Measurements from ENCODE around the gene PDE4D.

Gene PDE4D

GRCh38 chr5:59449905-59450644 lies 443.5 kb downstream of the PDE4D start:
- Histone ChIP-seq H3K9me3 (ENCODE audit: severe bottlenecking) (no peaks in the 10 kb centered on the region), H3K27me3 (ENCODE audit: insufficient read depth, low read depth, severe bottlenecking) (no peaks in the 10 kb centered on the region), H3K4me3 (ENCODE audit: low read depth, low read length) (no peak overlapping the region), H3K36me3 (no peaks in the 10 kb centered on the region), H3K27ac (no peak overlapping the region)
- DNase-seq: no peak
- peak; percentile 47; the same call in 1 of the 2 replicates for TF ChIP-seq CTCF (IDR thresholded peaks at IDR 0.05; ENCODE audit: low read depth, low read length)

- no peaks in the 10 kb centered on the region for H3K27me3 ChIP-seq (ENCODE audit: insufficient read depth, low read depth, severe bottlenecking)
- H3K36me3 ChIP-seq: no peaks in the 10 kb centered on the region
- DNase-seq: no peak
- H3K27ac ChIP-seq: no peak overlapping the region
- H3K9me3 ChIP-seq (ENCODE audit: severe bottlenecking): no peaks in the 10 kb centered on the region
- no peak for TF ChIP-seq CTCF (IDR thresholded peaks at IDR 0.05; ENCODE audit: low read depth, low read length)
- no peak overlapping the region for H3K4me3 ChIP-seq (ENCODE audit: low read depth, low read length)
Observed at GRCh38 chr5:59446356-59446755, 447.2 kb downstream of the PDE4D start.

GRCh38 chr5:59445741-59446140 lies 447.8 kb downstream of the PDE4D start:
- H3K27ac ChIP-seq: no peak overlapping the region
- H3K36me3 ChIP-seq: no peaks in the 10 kb centered on the region
- no peak overlapping the region for H3K4me3 ChIP-seq (ENCODE audit: low read depth, low read length)
- DNase-seq: no peak
- no peaks in the 10 kb centered on the region for H3K9me3 ChIP-seq (ENCODE audit: severe bottlenecking)
- no peak for TF ChIP-seq CTCF (IDR thresholded peaks at IDR 0.05; ENCODE audit: low read depth, low read length)
- no peaks in the 10 kb centered on the region for H3K27me3 ChIP-seq (ENCODE audit: insufficient read depth, low read depth, severe bottlenecking)

GRCh38 chr5:59439303-59439702 lies 454.2 kb downstream of the PDE4D start:
- DNase-seq: no peak
- no peaks in the 10 kb centered on the region for H3K27me3 ChIP-seq (ENCODE audit: insufficient read depth, low read depth, severe bottlenecking)
- no peaks in the 10 kb centered on the region for H3K9me3 ChIP-seq (ENCODE audit: severe bottlenecking)
- H3K36me3 ChIP-seq: no peaks in the 10 kb centered on the region
- H3K4me3 ChIP-seq (ENCODE audit: low read depth, low read length): no peak overlapping the region
- no peak for TF ChIP-seq CTCF (IDR thresholded peaks at IDR 0.05; ENCODE audit: low read depth, low read length)
- no peak overlapping the region for H3K27ac ChIP-seq

GRCh38 chr5:59437176-59437575 lies 456.4 kb downstream of the PDE4D start:
- no peak for DNase-seq
- H3K36me3 ChIP-seq: no peaks in the 10 kb centered on the region
- H3K4me3 ChIP-seq (ENCODE audit: low read depth, low read length): no peak overlapping the region
- TF ChIP-seq CTCF (IDR thresholded peaks at IDR 0.05; ENCODE audit: low read depth, low read length): no peak
- no peaks in the 10 kb centered on the region for H3K27me3 ChIP-seq (ENCODE audit: insufficient read depth, low read depth, severe bottlenecking)
- no peaks in the 10 kb centered on the region for H3K9me3 ChIP-seq (ENCODE audit: severe bottlenecking)
- no peak overlapping the region for H3K27ac ChIP-seq
